K562 (cell line): ENCODE measurements around the gene GLIS1.

ENCODE experiments used
- CTCF ChIP-seq, 3 experiments: IDR thresholded peaks in 2 of 3; conservative IDR thresholded peaks in 1 of 3; 2 replicates each; pipeline ENCODE4 v1.5.1; 2011 to 2012; ENCODE audit warnings: low read length in 3 of 3, mild to moderate bottlenecking in 3 of 3, control low read depth in 2 of 3, improper control_type of control experiment in 1 of 3, inconsistent platforms in 1 of 3, low read depth in 1 of 3, mixed read lengths in 1 of 3, moderate library complexity in 1 of 3; ENCODE audit not compliant: insufficient read depth in 2 of 3
- KDM1A ChIP-seq, 2 experiments: fragments of 450-650 bp; IDR thresholded peaks; 2 replicates each; pipeline ENCODE4 v1.6.1; 2016; ENCODE audit warnings: mild to moderate bottlenecking in 2 of 2
- KDM4B ChIP-seq, 2 experiments: fragments of 450-650 bp in 1 of 2; sonication (generic) in 1 of 2; IDR thresholded peaks; 2 replicates each; pipeline ENCODE4 v1.6.1; 2016 to 2017; ENCODE audit warnings: borderline replicate concordance in 2 of 2, antibody characterized with exemption in 1 of 2, low read depth in 1 of 2, mild to moderate bottlenecking in 1 of 2
- POLR2A ChIP-seq: fragments of 450-650 bp; conservative IDR thresholded peaks from 2 replicates; pipeline ENCODE4 v1.6.1; 2016
- POLR2AphosphoS5 ChIP-seq: IDR thresholded peaks from 2 replicates; pipeline ENCODE4 v1.6.1; 2011; ENCODE audit warnings: mild to moderate bottlenecking, low read depth, low read length, moderate library complexity; ENCODE audit not compliant: control insufficient read depth, insufficient read depth
- RCOR1 ChIP-seq, 2 experiments: IDR thresholded peaks; 2 replicates each; pipeline ENCODE4 v1.6.1; 2012; ENCODE audit warnings: low read depth in 2 of 2, low read length in 2 of 2, borderline replicate concordance in 1 of 2, improper control_type of control experiment in 1 of 2
- REST ChIP-seq, 2 experiments: fragments of 450-650 bp; formaldehyde crosslinking in 1 of 2; IDR thresholded peaks; 2 replicates each; pipeline versions ENCODE4 v1.4.0 to v1.6.1; 2014 to 2020; ENCODE audit warnings: mild to moderate bottlenecking in 2 of 2, borderline replicate concordance in 1 of 2, low read depth in 1 of 2
- THRAP3 ChIP-seq: fragments of 450-650 bp; IDR thresholded peaks from 2 replicates; pipeline ENCODE4 v1.6.1; 2016; ENCODE audit warnings: mild to moderate bottlenecking, inconsistent platforms, borderline replicate concordance
- XRCC5 ChIP-seq: fragments of 200-400 bp; formaldehyde crosslinking; IDR thresholded peaks from 2 replicates; pipeline ENCODE4 v1.6.1; 2017; ENCODE audit warnings: low read depth, mild to moderate bottlenecking, low read length
- ZBTB43 ChIP-seq: sonication (generic); formaldehyde crosslinking; IDR thresholded peaks from 2 replicates; pipeline ENCODE4 v1.8.0; 2023; ENCODE audit warnings: mild to moderate bottlenecking, missing genetic modification reagents
- ZEB2 ChIP-seq: fragments of 450-650 bp; IDR thresholded peaks from 2 replicates; pipeline ENCODE4 v1.6.1; 2016
- ZNF311 ChIP-seq: fragments of 250-450 bp; sonication (Bioruptor Pico); IDR thresholded peaks from 2 replicates; pipeline ENCODE4 v1.4.0; 2020; ENCODE audit warnings: mild to moderate bottlenecking, moderate library complexity

GRCh38 chr1:53550201-53550741 is 188.7 kb downstream of the GLIS1 start:
- no peak for TF ChIP-seq KDM1A (IDR thresholded peaks at IDR 0.05)
- no peak for TF ChIP-seq REST (IDR thresholded peaks at IDR 0.05; ENCODE audit: borderline replicate concordance)
- no peak for TF ChIP-seq REST (CRISPR knock-in tag; IDR thresholded peaks at IDR 0.05; ENCODE audit: low read depth)
- no peak for TF ChIP-seq POLR2AphosphoS5
- TF ChIP-seq ZEB2, result no peak
- no peak for TF ChIP-seq XRCC5
- TF ChIP-seq RCOR1 (IDR thresholded peaks at IDR 0.05; ENCODE audit: borderline replicate concordance in 1 of 2, low read depth in 2 of 2, low read length in 2 of 2), result no peak
- no peak for TF ChIP-seq POLR2A
- no peak for TF ChIP-seq CTCF (IDR thresholded peaks at IDR 0.05 in 2 of 3, conservative IDR thresholded peaks at IDR 0.05 in 1 of 3; ENCODE audit: insufficient read depth in 2 of 3, low read depth in 1 of 3, low read length in 3 of 3)
- TF ChIP-seq ZBTB43 (CRISPR knock-in tag), result no peak
- TF ChIP-seq KDM4B (IDR thresholded peaks at IDR 0.05; ENCODE audit: borderline replicate concordance in 2 of 2, low read depth in 1 of 2), result no peak
- no peak for TF ChIP-seq THRAP3
- no peak for TF ChIP-seq ZNF311 (CRISPR knock-in tag)
